GM12865 (cell line): ENCODE data around the gene CCL25.

Experiments
- DNase-seq: peaks from one replicate; pipeline ENCODE4 v3.0.0; 2010; ENCODE audit warnings: low read depth
- H3K4me3 ChIP-seq: 2 replicates; pipeline ENCODE4 v1.5.1; 2011; ENCODE audit warnings: mild to moderate bottlenecking, low read depth, low read length, control low read depth
- TF ChIP-seq, protein P1 (sequence below): IDR thresholded peaks from 2 replicates; pipeline ENCODE4 v1.5.1; 2011; ENCODE audit warnings: low read length, control low read depth, low read depth, inconsistent platforms; ENCODE audit not compliant: insufficient read depth; ENCODE audit errors: missing control alignments

Gene CCL25

GRCh38 chr19:8086849-8087248 lies 34.3 kb downstream of the CCL25 start:
- H3K4me3 ChIP-seq, result no peak overlapping the region
- DNase-seq, result no peak
- TF ChIP-seq, protein P1, sequence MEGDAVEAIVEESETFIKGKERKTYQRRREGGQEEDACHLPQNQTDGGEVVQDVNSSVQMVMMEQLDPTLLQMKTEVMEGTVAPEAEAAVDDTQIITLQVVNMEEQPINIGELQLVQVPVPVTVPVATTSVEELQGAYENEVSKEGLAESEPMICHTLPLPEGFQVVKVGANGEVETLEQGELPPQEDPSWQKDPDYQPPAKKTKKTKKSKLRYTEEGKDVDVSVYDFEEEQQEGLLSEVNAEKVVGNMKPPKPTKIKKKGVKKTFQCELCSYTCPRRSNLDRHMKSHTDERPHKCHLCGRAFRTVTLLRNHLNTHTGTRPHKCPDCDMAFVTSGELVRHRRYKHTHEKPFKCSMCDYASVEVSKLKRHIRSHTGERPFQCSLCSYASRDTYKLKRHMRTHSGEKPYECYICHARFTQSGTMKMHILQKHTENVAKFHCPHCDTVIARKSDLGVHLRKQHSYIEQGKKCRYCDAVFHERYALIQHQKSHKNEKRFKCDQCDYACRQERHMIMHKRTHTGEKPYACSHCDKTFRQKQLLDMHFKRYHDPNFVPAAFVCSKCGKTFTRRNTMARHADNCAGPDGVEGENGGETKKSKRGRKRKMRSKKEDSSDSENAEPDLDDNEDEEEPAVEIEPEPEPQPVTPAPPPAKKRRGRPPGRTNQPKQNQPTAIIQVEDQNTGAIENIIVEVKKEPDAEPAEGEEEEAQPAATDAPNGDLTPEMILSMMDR, result no peak

DNA sequence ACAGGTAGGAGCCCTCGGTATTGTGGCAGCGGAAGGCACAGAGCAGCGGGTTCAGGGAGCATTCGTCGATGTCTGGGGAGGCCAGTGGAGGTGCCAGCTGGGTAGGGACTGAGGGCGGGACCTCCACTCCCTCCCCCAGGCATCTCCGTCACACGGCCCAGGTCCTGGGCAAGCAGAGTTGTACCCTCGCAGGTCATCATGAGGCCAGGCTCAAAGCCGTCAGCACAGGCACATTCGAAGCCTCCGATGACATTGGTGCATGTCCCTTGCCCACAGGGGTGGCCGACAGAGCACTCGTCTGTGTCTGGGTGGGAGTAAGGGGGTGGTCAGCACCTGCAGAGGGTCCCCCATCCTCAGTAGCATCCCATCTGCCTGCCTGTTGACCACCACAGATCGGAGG lies 35.3 kb downstream of the CCL25 start:
- no peak for DNase-seq
- TF ChIP-seq, protein P1, result no peak
- no peak overlapping the region for H3K4me3 ChIP-seq

DNA sequence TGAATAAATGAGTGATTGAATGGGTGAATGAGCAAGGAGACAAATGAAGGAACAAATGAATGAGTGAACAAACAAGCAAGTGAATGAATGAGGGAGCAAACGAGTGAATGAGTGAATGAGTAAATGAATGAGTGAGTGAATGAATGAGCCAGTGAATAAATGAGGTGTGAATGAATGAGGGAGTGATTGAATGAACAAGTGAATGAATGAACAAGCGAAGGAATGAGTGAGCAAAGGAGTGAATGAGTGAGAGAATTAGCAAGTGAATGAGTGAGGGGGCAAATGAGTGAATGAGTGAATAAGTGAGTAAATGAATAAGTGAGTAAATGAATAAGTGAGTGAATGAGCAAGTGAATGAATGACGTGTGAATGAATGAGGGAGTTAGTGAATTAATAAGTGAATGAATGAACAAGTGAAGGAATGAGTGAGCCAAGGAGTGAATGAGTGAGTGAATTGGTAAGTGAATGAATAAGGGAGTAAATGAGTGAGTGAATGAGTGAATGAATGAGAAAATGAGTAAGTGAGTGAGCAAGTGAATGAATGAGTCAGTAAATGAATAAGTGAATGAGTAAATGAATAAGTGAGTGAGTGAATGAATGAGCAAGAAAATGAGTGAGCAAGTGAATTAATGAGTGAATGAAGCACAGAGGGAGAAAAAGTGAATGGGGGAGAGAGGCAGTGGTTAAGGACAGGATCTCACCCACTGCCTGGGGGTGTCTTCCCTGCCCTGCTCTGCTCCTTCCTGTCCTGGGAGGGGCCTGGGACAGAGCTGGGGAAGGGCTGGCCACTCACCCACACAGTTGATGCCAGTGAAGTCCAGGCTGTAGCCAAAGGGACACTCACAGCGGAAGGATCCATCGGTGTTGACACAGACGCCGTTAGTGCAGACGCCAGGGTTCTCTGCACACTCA lies 36.4 kb downstream of the CCL25 start:
- no peak overlapping the region for H3K4me3 ChIP-seq
- DNase-seq, result no peak
- TF ChIP-seq, protein P1, result no peak

DNA sequence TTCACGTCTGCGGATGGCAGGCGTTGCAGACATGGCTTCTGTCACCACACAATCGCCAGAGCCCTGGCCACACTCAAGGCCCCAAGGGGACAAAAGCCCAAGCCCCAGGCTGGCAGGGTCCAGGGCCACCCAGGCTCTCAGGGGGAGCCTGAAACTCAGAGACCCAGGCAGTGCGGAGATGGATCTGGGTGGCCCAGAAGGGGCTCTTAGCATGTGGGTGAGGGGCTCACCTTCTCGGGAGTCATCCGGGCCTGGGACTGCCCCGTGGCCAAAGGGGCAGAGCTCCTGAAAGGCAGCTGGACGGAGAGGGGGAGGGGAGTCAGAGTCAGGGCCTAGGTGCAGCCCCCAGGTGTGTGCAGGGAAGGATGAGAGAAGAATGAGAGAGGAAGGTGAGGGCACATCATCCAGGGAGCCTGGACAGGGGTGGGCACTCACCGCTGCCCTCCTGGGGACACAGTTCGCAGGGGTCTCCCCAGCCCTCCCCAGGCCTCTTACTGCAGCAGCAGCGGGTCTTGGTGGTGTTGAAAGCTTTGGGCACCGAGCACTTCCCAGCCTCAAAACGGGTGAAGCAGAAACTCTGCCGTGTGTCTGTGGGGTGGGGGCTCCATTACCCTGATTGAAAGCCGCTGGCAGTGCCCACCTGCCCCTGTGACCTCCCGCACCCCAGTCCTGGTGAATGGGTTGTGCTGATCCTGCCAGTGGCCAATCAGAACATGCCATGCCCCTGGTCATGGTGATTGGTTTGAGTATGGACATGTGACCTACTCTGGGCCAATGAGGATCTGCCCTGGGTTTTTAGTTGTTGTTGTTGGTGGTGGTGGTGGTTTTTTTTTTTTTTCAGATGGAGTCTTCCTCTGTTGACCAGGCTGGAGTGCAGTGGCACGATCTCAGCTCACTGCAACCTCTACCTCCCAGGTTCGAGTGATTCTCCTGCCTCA lies 37.4 kb downstream of the CCL25 start:
- DNase-seq, result no peak
- TF ChIP-seq, protein P1, result no peak

DNA sequence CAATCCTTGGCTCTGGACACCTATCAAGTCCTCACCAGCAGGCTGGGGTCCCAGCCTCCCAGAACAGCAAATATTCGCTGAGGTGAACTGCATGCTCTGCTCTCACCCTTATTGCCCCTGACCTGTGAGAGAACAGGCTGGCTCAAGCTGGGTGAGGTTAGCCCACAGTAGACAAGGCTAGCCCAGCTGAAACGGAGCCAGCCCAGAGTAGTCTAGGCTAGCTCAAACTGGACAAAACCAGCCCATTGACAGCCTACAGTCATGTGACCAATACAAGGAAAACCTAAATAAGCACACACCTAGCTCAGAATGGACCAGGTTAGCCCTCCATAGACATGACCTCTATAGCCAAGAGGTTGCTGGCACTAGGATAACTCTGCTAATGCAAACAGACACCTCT lies 38.4 kb downstream of the CCL25 start:
- DNase-seq, result no peak
- H3K4me3 ChIP-seq, result no peak overlapping the region
- TF ChIP-seq, protein P1, result no peak

More for the DNA sequence above, 37.4 kb downstream of the CCL25 start:
- no peak overlapping the region for H3K4me3 ChIP-seq

- no peak overlapping the region for H3K4me3 ChIP-seq
- DNase-seq, result no peak
- TF ChIP-seq, protein P1, result no peak
Observed at GRCh38 chr19:8093740-8094139, 41.2 kb downstream of the CCL25 start.
